ENCODE results near the gene RALGAPA2.

The RALGAPA2 gene

GRCh38 chr20:20627471-20627870 is 85.0 kb downstream of the RALGAPA2 start:
- no peak for DNase-seq

GRCh38 chr20:20624914-20625313 is 87.5 kb downstream of the RALGAPA2 start:
- peak; percentile 98 for DNase-seq

- no peak for DNase-seq
Measured at GRCh38 chr20:20621195-20621594, 91.2 kb downstream of the RALGAPA2 start.

DNA sequence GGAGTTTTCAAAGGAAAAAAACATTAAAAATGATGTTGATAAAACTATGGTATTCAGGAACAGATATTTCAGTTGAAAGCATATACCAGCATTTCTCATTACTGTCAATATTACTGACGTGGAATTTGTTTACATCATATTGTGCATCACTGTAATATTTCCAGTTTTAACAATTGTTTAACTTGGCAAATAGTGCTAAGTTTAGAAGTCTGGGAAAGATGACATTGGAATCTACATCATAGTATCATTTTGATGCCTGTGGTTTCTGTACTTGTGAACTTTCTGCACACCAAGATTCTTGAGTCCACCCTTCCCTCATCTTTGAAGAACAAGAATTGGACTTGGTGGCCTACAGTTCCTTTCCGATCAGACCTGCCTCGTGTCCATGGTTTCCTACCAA is 98.1 kb downstream of the RALGAPA2 start:
- no peak for DNase-seq

GRCh38 chr20:20612251-20612650 is 100.2 kb downstream of the RALGAPA2 start:
- DNase-seq = no peak

- peak; percentile 28 for DNase-seq
Measured at GRCh38 chr20:20611167-20611566, 101.3 kb downstream of the RALGAPA2 start.

DNA sequence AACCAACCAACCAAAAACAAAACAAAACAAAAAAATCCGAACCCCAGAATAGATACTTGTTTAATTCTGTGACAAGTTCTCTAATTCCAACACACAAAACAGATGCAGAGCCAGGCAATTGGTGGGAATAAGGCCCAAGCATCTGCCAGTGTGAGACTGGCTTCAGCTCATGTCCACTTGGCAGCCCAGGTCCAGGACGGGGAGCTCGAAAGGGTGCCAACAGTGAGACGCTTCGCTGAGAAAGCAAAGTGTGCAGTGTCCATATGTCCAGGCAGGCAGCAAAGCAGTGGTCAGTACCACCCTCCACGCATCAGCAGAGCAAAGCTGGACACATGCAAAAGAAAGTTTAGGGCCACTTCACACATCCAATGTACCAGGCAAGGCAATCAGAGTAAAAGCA is 102.9 kb downstream of the RALGAPA2 start:
- DNase-seq = no peak

- DNase-seq = no peak
Measured at GRCh38 chr20:20608641-20609040, 103.8 kb downstream of the RALGAPA2 start.

DNA sequence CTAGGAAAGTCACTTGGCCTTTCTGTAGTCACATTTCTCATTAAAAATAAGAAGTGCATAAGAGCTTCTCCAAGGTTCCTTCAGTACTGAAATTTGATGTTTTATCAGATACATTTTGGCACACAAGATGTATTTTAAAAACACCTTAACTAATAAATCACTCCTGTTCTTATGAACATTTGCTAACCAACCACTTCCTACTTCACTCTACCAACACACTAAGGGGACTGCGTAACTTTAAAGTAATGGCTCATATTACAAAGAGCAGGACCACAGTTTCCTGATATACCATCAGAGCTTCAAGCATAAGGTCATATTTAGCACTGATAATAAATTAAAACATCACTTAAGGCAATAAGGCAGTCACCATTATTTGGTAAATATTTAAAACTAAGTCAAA is 104.4 kb downstream of the RALGAPA2 start:
- no peak for DNase-seq

DNA sequence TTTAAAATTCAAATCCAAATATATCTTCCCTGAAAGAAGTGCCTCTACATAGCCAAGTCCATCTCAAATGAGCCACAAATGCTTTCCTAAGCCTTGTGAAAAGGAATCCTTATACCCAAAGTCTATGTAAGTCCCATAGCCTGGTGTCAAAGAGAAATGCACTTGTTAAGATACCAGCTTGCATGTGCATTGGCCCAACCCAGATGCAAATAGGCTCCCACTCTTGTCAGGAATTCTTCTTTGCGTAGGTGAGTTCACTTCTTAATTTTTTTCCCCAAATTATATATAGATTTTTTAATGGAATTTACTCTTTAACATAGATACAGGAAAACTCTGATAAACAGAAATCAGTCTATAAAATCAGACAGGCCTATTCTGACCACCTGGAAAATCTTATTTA is 105.6 kb downstream of the RALGAPA2 start:
- DNase-seq = no peak

DNA sequence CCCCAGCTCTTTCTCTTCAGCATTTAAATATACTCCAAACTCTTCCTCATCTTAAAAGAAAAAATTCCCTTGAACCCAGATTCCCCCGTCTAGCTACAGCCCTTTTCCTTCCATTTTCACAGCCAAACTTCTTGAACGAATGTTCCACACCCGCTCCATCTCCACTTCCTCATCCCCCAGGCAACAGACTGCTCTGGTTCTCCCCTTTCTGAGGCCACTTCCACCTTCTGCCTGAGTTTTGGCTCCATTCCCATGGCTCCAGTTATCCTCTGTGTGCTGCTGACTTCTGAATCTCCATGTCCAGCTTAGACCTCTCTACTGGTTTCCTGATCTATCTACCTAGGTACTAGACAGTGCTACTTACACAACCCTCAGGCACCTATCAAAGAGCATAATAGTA is 106.4 kb downstream of the RALGAPA2 start:
- no peak for DNase-seq

- no peak for DNase-seq
Measured at GRCh38 chr20:20604907-20605306, 107.5 kb downstream of the RALGAPA2 start.

- DNase-seq = no peak
Measured at GRCh38 chr20:20604357-20604756, 108.1 kb downstream of the RALGAPA2 start.

GRCh38 chr20:20603339-20603990 is 109.0 kb downstream of the RALGAPA2 start:
- peak; percentile 43 for DNase-seq

GRCh38 chr20:20597966-20598365 is 114.5 kb downstream of the RALGAPA2 start:
- DNase-seq = no peak

- peak; percentile 43 for DNase-seq
Measured at GRCh38 chr20:20594171-20594530, 118.3 kb downstream of the RALGAPA2 start.

DNA sequence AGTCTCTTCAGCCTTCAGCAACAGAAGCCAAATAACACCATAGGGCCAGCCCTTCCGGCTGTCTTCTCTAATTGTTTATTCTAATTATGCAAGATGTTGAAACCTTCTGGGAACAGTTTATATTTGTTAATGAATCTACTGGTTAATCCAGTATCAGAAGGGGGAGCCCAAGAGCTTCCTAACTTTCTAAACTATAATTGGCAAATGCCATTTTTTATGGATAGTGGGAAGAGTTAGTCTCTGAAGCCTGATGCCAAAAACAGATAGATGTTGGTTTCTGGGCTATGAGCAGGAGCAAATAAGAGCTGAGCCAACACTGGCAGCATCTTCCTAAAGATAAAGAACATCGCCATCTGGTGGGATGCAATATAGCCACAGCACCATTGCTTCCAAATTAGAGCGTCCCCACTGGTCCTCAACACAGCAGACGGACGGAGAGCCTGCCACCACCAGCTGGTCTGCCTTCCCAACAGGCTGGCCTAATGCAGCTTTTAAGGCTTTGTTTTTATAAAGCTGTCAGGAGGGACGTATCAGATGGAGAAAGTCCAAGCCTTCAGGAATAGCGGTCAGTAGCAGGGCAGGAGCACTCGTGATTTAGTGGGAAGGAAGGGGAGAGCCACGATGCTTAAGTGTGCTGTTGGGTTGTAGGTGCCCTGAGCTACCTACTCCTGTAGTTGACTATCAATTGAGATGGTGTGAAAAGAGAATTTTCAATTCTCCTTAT is 118.8 kb downstream of the RALGAPA2 start:
- peak; percentile 85 for DNase-seq

DNA sequence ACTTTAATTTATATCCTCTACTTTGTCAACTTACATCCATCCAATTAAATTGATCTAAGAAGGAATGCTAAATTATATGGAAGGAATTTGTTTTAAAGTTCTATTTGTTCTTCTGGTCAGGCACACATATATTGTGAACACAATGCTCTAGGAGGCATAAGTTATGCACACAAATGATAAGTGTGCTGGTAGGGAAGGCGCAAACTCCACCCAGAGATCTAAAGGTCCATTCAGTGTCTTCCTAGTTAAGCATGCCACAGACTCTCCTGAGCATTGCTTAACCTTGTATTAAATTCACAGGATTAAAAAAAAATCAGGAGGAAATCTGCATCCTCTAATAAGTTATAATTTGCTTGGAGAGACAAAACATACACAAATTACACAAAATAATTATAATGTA is 127.3 kb downstream of the RALGAPA2 start:
- DNase-seq = no peak

GRCh38 chr20:20582734-20583133 is 129.7 kb downstream of the RALGAPA2 start:
- DNase-seq = no peak

- DNase-seq = no peak
Measured at GRCh38 chr20:20580139-20580538, 132.3 kb downstream of the RALGAPA2 start.

DNA sequence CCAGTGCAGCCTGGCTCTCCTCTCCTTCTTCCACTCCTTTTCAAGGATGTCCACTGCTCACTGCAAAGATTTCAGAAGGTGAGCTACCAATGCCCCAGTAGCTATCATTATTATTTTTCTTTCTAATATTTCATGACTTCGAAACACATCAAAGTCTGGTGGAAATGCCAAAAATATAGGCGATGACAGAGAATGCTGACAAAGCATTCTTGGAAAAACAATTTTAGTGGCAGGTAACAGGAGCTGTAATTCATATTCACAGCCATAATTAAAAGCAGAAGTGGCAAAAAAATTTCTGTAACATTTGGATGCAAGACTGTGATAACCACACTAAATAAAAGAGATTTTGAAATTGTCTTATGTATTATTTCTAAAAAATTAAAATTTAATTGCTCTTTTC is 133.6 kb downstream of the RALGAPA2 start:
- DNase-seq = no peak

DNA sequence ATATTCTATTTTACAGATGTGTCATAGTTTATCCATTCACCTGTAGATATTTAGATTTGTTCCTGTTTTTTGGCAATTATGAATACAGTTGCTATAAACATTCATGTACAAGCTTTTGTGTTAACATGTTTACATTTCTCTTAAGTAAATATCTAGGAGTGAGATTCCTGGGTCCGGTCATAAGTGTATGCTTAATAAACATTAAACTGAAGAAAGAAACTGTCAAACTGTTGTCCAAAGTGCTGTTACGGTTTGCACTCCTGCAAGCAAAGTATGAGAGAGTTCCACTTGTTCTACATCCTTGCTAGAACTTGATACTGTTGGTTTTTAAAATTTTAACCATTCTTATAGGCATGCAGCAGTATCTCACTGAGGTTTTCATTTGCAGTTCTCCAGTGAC is 138.6 kb downstream of the RALGAPA2 start:
- DNase-seq = no peak

GRCh38 chr20:20571068-20571780 is 141.2 kb downstream of the RALGAPA2 start:
- no peak for DNase-seq

DNA sequence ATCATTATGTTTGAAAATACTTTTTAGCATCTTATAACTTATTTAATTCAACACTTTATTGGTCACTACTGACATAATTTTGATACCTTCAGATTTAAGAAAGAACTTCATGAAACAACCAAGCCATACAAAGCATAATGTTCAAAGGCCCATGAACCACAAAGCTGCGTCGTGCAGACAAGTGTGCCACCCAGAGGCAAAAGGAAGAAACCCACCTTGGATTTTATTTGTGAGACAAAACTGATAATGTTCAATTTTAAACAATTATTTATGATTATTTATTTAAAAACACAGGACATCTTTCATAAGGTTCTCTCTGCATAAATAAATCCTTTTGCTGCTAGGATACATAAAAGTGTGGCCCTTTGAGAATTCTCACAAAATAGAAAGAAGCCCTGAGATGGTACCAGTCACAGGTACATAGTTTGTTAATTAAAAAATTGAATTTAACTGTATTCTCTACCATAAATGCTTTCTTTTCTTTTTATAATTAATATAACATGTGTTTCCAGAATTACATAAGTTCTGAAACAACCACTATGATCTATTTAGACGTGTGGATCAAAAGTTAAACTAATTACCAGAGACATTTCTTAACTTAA is 143.7 kb downstream of the RALGAPA2 start:
- DNase-seq = peak; percentile 69

Measured in NCI-H146 (cell line).